ENCODE data around the gene TOR2A.

Gene TOR2A

DNA sequence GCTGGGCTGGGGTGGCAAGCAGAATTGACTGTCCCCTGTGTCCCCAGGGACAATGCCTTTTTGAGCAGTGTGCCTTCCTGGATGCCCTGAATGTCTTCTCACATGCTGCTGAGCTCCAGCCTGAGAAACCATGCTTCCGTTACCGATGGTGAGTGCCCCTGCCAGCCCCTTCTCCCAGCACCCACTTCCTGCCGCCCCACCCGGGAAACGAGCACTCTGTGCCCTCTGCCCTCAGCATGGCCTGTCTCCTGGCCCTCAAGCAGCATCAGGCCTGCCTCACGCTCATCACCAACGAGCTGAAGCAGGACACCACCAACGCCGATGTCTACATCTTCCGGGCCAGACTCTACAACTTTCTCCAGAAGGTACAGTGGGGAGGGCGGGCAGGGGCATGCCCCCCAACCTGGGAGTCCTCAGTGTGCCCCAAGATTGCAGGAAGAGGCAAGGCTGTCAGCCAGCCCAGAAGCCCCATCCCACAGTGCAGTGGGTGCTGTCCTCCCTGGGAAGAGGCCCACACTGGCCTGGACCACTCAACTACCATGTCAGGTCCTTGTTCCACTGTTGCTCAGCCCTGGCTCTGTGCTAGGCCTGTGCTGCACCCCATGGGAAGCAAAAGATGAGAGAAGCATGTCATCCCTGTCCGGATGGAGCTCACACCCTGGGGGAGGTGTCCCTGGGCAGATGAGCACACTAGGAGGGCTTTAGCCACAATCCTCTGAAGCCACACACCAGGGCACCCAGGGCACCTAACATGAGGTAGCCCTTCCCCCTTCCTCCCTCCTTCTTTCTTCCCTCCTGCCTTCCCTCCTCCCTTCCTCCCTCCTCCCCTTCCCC lies 14.8 kb downstream of the TOR2A start:
- TF ChIP-seq, protein P1, sequence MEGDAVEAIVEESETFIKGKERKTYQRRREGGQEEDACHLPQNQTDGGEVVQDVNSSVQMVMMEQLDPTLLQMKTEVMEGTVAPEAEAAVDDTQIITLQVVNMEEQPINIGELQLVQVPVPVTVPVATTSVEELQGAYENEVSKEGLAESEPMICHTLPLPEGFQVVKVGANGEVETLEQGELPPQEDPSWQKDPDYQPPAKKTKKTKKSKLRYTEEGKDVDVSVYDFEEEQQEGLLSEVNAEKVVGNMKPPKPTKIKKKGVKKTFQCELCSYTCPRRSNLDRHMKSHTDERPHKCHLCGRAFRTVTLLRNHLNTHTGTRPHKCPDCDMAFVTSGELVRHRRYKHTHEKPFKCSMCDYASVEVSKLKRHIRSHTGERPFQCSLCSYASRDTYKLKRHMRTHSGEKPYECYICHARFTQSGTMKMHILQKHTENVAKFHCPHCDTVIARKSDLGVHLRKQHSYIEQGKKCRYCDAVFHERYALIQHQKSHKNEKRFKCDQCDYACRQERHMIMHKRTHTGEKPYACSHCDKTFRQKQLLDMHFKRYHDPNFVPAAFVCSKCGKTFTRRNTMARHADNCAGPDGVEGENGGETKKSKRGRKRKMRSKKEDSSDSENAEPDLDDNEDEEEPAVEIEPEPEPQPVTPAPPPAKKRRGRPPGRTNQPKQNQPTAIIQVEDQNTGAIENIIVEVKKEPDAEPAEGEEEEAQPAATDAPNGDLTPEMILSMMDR (IDR thresholded peaks at IDR 0.05; ENCODE audit: low read length, missing control alignments), result no peak
- H3K4me3 ChIP-seq (replicated peaks; ENCODE audit: low read depth, low read length), result no peak overlapping the region
- no peak for DNase-seq (ENCODE audit: low read depth)

DNA sequence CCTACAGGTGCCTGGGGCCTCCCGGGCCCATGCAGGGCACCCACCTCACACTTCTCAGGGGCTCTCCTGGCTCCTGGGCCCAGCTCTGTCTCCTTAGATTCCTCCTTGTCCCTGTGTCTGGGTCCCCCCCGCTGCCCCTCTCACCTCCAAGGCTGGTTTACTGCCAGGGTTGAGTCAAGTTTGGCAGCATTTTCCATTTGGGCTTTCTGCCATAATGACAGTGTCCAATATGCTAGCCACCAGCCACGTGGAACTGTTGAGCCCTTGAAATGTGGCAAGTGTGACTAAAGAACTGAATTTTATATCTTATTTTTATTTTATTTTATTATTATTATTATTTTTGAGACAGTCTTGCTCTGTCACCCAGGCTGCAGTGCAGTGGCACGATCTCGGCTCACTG lies 17.3 kb downstream of the TOR2A start:
- DNase-seq (ENCODE audit: low read depth), result no peak
- TF ChIP-seq, protein P1 (IDR thresholded peaks at IDR 0.05; ENCODE audit: low read length, missing control alignments), result no peak
- no peak overlapping the region for H3K4me3 ChIP-seq (replicated peaks; ENCODE audit: low read depth, low read length)

DNA sequence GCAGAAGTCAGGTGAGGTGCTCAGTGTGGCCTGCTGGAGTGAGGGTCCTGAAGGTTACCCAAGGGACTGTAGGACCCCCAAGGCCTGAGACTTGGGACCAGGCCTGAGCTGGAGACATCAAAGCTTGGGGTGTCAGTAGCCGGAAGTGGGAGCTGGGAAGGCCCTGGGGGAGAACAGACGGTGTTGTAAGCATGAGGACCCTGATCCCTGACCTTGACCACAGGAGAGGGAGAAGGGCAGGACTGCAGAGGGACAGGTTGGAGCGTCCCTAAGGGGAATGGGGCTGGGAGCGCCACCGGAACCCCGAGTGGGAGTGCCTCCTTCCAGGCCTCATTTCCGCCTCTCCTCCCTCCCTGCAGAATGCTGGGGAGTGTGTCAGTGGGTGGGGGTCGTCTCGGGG lies 18.7 kb downstream of the TOR2A start:
- H3K4me3 ChIP-seq (replicated peaks; ENCODE audit: low read depth, low read length), result peak overlapping the region; percentile 85
- no peak for DNase-seq (ENCODE audit: low read depth)
- TF ChIP-seq, protein P1 (IDR thresholded peaks at IDR 0.05; ENCODE audit: low read length, missing control alignments), result no peak

DNA sequence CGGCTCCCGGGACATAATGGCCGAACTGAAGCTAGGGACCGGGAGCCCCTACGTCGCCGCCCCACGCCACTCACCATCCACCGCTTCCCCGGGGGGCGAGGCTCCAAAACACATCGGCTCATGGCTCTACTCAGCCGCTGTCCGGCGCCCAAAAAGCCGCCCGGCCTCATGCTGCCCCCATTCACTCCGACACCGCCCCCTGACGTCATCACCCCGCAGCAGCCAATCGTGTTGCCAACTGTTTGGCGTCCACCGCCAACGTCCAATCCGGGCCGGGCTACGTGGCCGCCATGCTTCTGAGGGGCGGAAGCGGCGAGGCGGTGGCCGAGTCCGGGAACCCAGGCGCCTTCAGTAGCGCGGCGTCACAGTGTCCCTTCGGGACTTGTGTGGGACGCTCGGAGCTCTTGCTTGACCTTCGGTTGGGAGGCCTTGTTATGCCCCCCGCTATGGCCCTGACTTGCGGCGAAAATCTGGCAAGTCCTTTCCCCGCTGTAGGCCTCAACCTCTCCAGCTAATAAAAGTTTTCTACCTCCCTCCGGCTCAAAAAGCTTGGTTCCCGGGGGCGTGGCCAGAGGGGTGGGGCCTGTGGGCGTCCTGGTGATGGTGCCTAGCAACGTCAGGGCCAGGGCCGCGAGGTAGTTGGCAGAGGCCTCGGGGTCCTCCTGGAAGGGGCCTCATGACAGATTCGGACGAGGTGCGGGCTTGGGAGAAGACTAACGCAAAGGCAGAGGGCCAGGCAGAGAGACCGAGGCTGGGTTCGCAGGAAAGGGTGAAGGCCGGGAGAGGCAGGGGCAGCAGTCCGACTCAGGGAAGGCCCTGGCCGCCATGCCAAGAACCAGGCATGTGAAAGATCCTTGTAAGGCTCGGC lies 19.4 kb downstream of the TOR2A start, which contains the start of the genes PTRH1 and TTC16:
PTRH1 (minus strand) TSS at position 194 of the 868 bp plus-strand sequence; CDS start at position 170, 24 bp downstream.
TTC16 (plus strand) TSS at position 610 of the 868 bp plus-strand sequence; CDS start at position 677, 67 bp downstream.
- TF ChIP-seq, protein P1 (IDR thresholded peaks at IDR 0.05; ENCODE audit: low read length, missing control alignments), result no peak
- DNase-seq (ENCODE audit: low read depth), result peak; percentile 95
- peak within 1 kb of the TSS; percentile 85 for H3K4me3 ChIP-seq (replicated peaks; ENCODE audit: low read depth, low read length)

DNA sequence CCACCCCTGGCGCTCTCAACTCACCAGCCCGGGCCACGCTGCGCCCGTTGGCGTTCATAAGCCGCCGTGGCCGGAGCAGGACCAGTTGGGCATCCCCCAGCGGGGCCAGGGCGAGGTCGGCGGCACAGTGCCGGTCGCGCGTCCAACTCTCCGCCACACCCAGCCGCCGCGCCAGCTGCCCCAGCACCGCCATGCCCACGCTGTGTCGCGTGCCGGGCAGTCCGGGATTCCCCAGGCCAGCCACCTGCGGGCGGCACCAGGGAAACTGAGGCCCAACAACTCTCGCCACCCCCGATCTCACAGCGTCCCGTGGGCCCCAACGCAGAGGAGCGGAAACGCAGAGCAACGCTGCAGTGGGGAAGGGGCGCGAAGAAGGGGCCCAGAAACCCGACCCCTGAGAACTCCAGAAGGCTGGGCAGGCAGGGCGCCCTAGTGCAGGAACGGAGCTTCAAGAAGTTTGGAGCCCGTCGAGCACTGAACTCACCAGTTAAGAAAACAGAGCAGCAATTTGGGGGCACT lies 20.1 kb downstream of the TOR2A start:
- TF ChIP-seq, protein P1 (IDR thresholded peaks at IDR 0.05; ENCODE audit: low read length, missing control alignments), result no peak
- DNase-seq (ENCODE audit: low read depth), result no peak
- peak overlapping the region; percentile 85 for H3K4me3 ChIP-seq (replicated peaks; ENCODE audit: low read depth, low read length)

DNA sequence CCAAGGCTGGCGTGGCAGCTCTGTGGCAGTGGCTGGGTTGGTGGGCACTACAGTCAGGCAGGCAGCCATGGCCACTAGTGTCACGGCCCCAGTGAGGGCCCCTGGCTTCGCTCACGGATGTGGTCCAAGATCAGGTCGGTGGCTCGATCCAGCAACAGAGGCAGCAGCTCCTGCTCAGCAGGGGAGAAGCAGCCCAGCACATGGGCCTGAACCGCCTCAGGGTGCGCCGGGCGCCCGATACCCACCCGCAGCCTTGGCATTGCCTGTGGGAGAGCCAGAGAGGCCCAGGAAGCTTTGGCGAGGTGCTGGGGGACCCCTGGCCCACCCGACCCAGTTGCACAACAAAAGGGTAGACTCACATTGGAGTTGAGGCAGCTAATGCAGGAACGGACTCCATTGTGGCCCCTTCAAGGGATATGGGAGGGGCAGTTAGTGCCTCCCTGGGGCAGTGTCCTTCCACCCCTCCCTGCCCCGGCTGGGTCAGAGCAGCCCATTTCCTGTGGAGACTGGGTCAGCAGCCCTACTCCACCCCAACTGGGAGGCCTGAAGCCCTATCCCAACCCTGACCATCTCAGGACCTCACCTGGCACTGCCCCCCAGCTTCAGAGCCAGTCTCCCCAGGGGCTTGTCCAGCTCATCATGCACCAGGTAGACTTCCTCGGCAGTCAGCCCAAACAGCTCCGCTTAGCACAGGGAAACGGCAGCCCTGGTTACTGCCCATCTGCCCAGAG lies 20.9 kb downstream of the TOR2A start:
- no peak for DNase-seq (ENCODE audit: low read depth)
- H3K4me3 ChIP-seq (replicated peaks; ENCODE audit: low read depth, low read length), result peak overlapping the region; percentile 85
- TF ChIP-seq, protein P1 (IDR thresholded peaks at IDR 0.05; ENCODE audit: low read length, missing control alignments), result no peak
